Fibroblast of mammary gland (primary cell): ENCODE results near the gene RUNX1.

Experiments
- DNase-seq: peaks from one replicate; pipeline ENCODE4 v3.0.0-alpha.2; 2010; ENCODE audit warnings: low read depth
- H3K4me3 ChIP-seq: 2 replicates; pipeline ENCODE4 v1.5.1; 2011; ENCODE audit warnings: low read depth, mild to moderate bottlenecking, low read length, moderate library complexity; ENCODE audit not compliant: control insufficient read depth
- TF ChIP-seq, protein P1 (sequence below): conservative IDR thresholded peaks from 2 replicates; pipeline ENCODE4 v1.5.1; 2011; ENCODE audit warnings: low read depth, low read length, inconsistent platforms; ENCODE audit not compliant: control insufficient read depth, insufficient read depth

RUNX1 gene

DNA sequence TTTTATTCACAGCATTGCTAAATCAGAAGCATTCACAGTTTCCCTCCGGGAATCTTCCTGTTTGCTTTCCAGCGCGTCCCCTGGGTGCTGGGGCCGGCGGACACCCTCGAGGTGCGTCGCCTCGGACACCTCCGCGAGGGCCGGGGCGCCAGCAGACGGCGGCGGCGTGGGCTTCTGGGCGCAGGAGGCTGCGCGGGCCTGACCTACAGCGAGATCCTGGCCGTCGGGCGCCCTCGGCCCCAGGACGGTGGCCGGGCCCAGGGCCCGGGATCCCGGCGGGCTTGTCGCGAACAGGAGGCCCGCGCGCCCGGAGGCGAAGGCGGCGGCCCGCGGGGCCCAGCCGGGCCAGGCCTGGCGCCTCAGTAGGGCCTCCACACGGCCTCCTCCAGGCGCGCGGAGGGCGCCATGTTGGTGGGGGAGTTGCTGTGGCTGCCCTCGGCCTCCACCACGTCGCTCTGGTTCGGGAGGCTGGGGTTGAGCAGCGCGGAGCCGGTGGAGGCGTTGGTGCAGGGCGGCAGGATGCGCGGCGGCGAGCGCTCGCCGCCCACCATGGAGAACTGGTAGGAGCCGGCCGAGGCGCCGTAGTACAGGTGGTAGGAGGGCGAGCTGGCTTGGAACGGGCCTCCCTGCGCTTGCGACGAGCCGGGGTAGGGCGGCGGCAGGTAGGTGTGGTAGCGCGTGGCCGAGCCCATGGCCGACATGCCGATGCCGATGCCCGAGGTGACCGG, 257.2 kb downstream of the RUNX1 start:
- H3K4me3 ChIP-seq = no peak overlapping the region
- TF ChIP-seq, protein P1, sequence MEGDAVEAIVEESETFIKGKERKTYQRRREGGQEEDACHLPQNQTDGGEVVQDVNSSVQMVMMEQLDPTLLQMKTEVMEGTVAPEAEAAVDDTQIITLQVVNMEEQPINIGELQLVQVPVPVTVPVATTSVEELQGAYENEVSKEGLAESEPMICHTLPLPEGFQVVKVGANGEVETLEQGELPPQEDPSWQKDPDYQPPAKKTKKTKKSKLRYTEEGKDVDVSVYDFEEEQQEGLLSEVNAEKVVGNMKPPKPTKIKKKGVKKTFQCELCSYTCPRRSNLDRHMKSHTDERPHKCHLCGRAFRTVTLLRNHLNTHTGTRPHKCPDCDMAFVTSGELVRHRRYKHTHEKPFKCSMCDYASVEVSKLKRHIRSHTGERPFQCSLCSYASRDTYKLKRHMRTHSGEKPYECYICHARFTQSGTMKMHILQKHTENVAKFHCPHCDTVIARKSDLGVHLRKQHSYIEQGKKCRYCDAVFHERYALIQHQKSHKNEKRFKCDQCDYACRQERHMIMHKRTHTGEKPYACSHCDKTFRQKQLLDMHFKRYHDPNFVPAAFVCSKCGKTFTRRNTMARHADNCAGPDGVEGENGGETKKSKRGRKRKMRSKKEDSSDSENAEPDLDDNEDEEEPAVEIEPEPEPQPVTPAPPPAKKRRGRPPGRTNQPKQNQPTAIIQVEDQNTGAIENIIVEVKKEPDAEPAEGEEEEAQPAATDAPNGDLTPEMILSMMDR = no peak
- DNase-seq = no peak

DNA sequence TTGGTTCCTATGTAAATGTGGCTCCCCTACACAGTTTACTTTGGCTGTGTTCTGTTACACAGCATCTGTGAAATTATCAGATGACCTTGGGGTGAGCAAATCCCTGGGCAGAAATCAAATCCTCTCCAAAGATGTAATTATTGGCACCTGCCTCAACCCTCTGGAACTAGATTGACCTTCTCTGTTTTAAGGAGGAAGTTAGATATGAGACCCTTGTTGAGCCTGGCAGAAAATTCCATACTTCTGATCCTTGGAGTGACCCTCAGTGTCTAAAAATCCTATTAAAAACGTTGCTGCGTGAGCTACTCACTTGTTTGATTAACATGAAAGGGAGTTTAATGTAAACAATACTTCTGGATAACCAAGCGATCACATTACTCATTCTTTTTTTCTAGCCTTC, 258.3 kb downstream of the RUNX1 start:
- TF ChIP-seq, protein P1 = no peak
- no peak for DNase-seq
- H3K4me3 ChIP-seq = no peak overlapping the region

DNA sequence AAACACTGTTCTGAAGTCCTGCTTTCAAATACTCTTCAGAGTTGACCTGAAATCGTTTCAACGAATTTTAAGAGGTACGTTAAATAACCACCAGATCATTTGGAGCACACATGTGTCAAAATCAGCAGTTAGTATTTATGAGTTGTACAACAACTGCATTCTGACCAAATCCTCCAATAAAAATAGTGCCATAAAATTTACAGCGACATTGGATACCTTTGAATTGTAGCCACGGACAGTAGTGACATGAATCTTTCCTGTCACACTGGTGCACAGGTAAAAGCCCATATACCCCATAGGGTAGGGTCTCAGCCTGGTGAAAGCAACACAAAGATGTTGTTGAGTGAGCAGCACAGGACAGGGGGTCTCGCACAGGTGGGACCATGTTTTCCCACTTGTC, 258.8 kb downstream of the RUNX1 start:
- TF ChIP-seq, protein P1 = no peak
- no peak for DNase-seq

DNA sequence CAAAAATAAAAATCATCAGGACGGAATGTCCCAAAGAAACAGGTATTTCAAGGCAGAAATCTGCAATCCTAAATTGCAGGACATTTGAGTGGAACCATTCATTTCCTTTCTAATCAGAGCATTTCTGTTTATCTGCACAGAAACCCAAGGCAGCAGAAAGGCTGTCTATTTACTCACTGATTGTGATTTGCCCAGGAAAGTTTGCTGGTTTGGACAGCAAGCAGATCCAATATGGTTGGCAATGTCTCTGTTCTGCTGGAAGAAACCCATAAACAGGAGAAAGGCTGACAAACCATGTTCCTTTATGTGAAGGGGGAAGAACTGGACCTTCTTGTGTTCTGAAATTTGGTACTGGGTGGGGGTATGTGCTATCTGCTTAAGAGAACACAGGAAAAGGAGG, 260.2 kb downstream of the RUNX1 start:
- H3K4me3 ChIP-seq = no peak overlapping the region
- DNase-seq = no peak
- TF ChIP-seq, protein P1 = no peak

More for the DNA sequence above, 258.8 kb downstream of the RUNX1 start:
- no peak overlapping the region for H3K4me3 ChIP-seq

DNA sequence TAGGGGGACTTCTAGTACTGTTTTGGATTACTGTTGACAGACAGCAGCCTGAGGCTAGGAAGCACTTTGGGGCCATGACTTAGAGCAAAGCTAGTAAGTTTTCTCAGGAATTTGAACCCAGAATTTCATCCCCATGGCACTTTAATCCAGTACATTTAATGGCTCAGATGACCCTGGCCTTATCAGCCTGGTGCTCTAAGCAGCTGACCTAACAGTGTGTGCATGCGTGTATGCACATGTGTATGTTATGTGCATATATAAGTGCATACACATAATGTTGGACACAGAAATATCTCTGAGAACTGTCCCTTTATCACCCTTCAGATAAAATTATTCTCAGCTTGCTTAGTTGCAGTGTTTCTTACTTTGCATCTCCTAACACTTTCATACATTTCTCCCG, 265.3 kb downstream of the RUNX1 start:
- DNase-seq = no peak
- H3K4me3 ChIP-seq = no peak overlapping the region
- TF ChIP-seq, protein P1 = no peak

DNA sequence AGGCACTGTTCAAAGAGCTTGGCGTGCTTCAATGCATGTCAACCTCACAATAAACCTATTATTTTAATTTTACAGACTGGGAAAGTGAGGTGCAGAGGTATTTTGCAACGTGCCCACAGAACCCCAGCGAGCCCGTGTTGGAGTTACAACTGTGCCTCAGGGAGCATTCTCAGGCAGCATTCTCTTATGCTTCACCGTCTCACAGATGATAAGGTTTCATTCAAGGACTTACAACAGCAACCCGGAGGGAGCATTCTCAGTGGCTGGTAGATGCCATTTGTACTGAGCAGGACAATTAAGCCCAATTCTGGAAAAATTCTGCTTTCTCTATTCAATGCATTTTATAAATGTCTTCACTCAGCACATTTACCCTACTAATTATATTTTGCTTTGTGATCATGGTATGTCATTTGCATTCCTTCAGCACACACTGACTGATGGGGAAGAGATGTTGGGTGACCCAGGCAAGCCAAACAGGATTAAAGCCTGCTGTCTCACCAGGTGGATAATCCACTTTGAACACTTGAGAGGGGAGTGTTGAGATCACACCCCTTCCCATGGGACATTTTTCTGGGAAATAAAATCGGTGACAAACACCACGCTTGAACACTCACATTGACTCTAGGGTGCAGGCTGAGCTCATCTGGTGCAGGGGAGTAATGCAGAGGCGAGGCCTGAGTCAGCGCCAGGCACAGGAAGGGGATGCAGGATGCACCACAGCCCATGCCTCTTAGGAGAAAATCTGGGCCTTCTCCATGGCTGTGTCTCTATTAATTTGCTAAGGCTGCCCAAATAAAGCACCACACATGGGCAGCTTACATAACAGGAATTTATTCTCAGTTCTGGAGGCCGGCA, 266.4 kb downstream of the RUNX1 start:
- no peak overlapping the region for H3K4me3 ChIP-seq
- TF ChIP-seq, protein P1 = no peak
- peak; percentile 64 for DNase-seq
